Neutrophil (primary cell): ENCODE measurements around the gene SHC4.

ENCODE experiments used
- H3K27ac ChIP-seq: fragments of 200-600 bp; sonication (generic); 2 replicates; pipeline ENCODE4 v1.5.1; 2016; ENCODE audit warnings: mild to moderate bottlenecking, moderate library complexity
- H3K27me3 ChIP-seq: fragments of 200-600 bp; sonication (generic); 2 replicates; pipeline ENCODE4 v1.6.0; 2016; ENCODE audit warnings: mild to moderate bottlenecking
- H3K36me3 ChIP-seq: fragments of 200-600 bp; sonication (generic); 2 replicates; pipeline ENCODE4 v1.5.1; 2017
- H3K4me1 ChIP-seq, 2 experiments: fragments of 200-600 bp in 1 of 2; sonication (generic) in 1 of 2; 1 replicate in 1 of 2; 2 replicates in 1 of 2; pipeline versions ENCODE4 v1.5.1 to v1.6.1; 2013 to 2016; ENCODE audit warnings: low read depth in 1 of 2, low read length in 1 of 2, mild to moderate bottlenecking in 1 of 2, moderate library complexity in 1 of 2; ENCODE audit not compliant: control insufficient read depth in 1 of 2, insufficient read depth in 1 of 2
- H3K4me3 ChIP-seq, 2 experiments: fragments of 200-600 bp in 1 of 2; sonication (generic) in 1 of 2; 1 replicate in 1 of 2; 2 replicates in 1 of 2; pipeline ENCODE4 v1.5.1; 2013 to 2016; ENCODE audit warnings: low read depth in 1 of 2, low read length in 1 of 2, mild to moderate bottlenecking in 1 of 2, moderate library complexity in 1 of 2
- H3K9me3 ChIP-seq: fragments of 200-600 bp; sonication (generic); 2 replicates; pipeline ENCODE4 v1.5.1; 2016
- TF ChIP-seq, protein P1 (sequence below): fragments of 200-600 bp; sonication (generic); IDR thresholded peaks from 2 replicates; pipeline ENCODE4 v1.5.1; 2016; ENCODE audit warnings: antibody characterized with exemption

Gene SHC4

DNA sequence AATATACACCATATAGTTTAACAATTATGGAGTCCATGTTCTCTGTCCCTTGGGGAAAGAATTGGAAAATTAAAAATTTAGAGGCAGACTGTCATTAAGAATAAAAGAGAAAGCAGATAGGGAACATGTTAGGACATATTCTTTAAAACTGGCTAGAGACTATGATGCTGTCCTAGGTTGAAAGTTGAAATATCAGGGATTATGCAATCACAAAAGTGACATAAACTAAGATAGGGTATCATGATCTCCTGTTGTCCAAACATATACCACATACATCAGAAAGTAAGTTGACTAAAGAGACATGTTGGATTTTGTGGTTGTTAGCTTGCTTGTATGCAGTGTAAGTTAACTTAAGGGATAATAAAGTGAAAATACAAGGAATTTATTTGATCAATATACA is 95.7 kb downstream of the SHC4 start:
- H3K4me1 ChIP-seq: no peaks in the 10 kb centered on the region
- H3K27ac ChIP-seq: no peak overlapping the region
- TF ChIP-seq, protein P1, sequence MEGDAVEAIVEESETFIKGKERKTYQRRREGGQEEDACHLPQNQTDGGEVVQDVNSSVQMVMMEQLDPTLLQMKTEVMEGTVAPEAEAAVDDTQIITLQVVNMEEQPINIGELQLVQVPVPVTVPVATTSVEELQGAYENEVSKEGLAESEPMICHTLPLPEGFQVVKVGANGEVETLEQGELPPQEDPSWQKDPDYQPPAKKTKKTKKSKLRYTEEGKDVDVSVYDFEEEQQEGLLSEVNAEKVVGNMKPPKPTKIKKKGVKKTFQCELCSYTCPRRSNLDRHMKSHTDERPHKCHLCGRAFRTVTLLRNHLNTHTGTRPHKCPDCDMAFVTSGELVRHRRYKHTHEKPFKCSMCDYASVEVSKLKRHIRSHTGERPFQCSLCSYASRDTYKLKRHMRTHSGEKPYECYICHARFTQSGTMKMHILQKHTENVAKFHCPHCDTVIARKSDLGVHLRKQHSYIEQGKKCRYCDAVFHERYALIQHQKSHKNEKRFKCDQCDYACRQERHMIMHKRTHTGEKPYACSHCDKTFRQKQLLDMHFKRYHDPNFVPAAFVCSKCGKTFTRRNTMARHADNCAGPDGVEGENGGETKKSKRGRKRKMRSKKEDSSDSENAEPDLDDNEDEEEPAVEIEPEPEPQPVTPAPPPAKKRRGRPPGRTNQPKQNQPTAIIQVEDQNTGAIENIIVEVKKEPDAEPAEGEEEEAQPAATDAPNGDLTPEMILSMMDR: no peak
- H3K9me3 ChIP-seq: no peaks in the 10 kb centered on the region
- H3K4me3 ChIP-seq: no peak overlapping the region
- no peaks in the 10 kb centered on the region for H3K27me3 ChIP-seq
- no peaks in the 10 kb centered on the region for H3K36me3 ChIP-seq

DNA sequence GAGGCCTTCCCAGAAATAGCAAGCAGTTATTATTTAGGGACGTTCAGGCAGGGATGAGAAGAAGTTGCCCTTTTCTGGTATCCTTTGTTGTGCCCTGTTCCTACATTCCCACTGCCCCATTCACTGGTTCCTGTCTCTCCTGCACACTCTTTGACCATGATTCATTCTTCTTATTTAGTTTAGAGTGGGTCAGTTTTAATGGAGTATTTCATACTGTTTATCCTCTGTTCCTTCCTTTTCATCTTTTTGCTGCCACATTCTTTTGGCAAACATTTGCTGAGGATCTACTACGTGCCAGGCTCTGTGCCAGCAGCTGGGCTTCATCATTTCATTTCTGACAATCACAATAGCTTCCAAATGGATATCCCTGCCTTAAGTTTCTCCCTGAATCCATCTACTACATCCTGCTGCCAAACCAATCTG is 97.6 kb downstream of the SHC4 start:
- H3K4me3 ChIP-seq: no peak overlapping the region
- no peaks in the 10 kb centered on the region for H3K9me3 ChIP-seq
- no peaks in the 10 kb centered on the region for H3K36me3 ChIP-seq
- H3K27me3 ChIP-seq: no peaks in the 10 kb centered on the region
- H3K27ac ChIP-seq: no peak overlapping the region
- peaks cover 9 to 10% of the 10 kb centered on the region in 2 experiments for H3K4me1 ChIP-seq
- TF ChIP-seq, protein P1: no peak

DNA sequence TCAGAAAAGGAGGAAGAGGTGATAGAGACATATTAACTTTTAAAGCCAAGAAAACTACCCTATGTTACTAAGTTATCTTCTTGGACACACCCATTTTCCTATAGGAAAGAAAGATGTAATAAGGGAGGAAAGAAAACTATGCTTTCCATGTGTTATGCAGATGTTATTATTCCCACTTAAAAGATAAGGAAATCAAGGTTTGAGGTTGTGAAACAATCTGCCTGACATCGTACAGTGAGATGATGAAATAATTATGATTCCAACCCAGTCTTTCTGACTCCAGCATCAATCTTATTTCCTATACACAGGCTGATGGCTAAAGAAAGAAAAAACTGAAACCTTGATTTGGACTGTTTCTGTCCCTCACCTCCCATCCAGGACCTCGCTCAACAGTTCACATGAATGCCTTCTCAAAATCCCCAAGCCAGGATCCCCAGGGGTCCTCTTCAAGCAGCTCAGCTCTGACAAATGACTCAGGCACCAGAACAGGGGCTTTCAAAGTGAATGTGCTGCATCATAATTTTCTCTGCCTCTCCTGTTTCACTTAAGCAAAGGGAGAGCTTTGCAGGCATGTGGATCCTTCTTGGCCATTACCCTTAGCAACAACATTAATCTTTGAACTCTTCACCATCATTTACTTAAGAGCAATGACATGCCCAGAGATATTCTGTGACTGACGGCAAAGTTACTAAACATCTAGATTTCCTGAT is 98.2 kb downstream of the SHC4 start:
- Histone ChIP-seq H3K27ac (no peak overlapping the region), H3K9me3 (no peaks in the 10 kb centered on the region), H3K4me1 (peaks cover 9 to 10% of the 10 kb centered on the region in 2 experiments), H3K4me3 (no peak overlapping the region), H3K36me3 (no peaks in the 10 kb centered on the region), H3K27me3 (no peaks in the 10 kb centered on the region)
- TF ChIP-seq, protein P1: no peak

DNA sequence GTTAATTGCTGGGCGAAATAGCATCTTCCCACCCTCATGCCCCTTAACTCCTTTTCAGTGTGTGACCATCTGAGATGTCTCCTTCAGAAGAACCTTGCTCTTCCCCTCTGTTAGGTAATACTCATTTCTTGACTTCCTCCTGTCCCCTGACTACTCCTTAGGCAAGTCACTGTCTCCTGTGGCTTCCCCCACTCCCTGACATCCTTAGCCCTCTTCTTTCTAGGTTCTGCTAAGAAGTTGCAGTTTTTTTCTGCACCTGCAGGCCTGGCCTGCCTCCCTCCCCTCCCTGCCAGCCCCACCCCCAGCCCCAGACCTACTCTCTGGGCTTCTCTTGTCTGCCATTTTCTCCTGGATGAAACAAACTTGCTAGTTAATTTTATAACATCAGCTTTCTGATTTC is 101.0 kb downstream of the SHC4 start:
- TF ChIP-seq, protein P1: no peak
- Histone ChIP-seq H3K27me3 (peaks cover 8% of the 10 kb centered on the region), H3K27ac (peak overlapping the region; percentile 61), H3K4me1 (peaks cover 9 to 10% of the 10 kb centered on the region in 2 experiments), H3K9me3 (no peaks in the 10 kb centered on the region), H3K36me3 (no peaks in the 10 kb centered on the region), H3K4me3 (no peak overlapping the region)

DNA sequence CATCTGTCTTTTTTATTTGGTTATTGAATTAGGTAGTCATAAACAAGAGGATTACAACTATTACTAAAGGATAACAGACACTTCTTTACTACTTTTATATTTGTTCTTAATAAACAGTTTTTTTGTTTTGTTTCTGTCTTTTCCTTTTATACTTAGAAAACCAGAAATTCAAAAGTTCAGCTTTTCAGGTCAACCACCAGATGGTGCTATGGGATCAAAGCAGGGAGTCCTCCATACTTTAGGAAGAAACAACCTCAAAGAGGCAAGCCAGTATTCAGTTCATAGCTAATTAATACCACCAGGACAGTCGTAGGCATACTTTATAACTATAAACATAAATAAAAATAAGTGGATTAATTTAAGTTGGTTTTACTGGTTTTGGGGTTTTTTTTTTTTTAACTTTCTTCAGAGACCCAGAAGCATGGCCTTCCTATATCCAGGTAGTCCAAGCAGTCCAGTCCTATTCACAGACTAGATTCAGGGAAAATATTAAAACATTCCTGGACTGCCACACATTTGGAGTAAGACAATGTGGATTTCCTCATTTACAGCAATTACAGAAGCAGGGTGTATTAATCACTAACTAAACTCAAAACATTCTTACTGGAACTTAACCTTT is 101.8 kb downstream of the SHC4 start:
- Histone ChIP-seq H3K36me3 (no peaks in the 10 kb centered on the region), H3K27me3 (peaks cover 8% of the 10 kb centered on the region), H3K27ac (peak overlapping the region; percentile 61), H3K9me3 (no peaks in the 10 kb centered on the region), H3K4me3 (no peak overlapping the region), H3K4me1 (peaks cover 9 to 10% of the 10 kb centered on the region in 2 experiments)
- TF ChIP-seq, protein P1: peak; percentile 48
